ENCODE data around the gene ULK2.
A peak's percentile ranks its signal among the peaks of the same experiment; 100 is the strongest.

DNA sequence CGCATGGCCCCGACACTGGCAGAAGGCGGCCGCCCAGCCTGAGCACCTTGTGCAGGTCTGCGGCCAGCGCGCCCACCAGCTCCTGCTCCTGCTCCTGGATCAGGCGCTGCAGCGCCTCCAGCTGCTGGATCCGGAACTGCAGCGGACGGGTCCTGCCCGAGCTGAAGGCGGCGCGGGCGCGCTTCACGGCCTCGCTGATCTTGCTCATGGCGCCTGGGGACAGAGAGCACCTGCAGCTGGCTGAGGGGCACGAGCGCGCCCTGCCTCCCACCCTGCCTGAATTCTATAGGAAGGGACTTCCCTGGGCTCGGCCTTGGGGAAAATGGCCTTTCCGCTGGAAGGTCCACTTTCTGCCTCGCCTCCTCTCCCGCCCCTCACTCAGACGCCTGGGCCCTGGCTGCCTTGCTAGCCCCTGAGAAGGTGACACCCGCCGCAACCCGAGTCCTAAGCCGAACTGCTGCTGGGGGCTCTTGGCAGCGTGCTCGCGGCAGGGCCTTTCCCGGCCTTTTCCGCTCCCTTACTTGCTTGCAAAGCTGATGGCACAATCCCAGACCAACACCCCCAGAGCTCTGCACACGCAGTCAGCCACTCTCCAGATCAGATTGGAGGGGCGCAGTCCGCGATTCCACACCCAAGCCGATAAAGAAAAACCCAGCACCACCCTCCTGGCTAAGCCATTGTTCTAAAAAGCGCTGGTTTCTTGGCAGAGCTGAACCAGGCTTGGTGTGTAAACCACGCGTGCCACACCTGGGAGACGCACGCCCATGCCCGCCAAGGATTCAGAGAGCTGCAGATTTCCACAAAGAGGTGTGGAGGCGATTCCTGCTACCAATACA, 122.6 kb downstream of the ULK2 start:
- TF ChIP-seq, protein P1, sequence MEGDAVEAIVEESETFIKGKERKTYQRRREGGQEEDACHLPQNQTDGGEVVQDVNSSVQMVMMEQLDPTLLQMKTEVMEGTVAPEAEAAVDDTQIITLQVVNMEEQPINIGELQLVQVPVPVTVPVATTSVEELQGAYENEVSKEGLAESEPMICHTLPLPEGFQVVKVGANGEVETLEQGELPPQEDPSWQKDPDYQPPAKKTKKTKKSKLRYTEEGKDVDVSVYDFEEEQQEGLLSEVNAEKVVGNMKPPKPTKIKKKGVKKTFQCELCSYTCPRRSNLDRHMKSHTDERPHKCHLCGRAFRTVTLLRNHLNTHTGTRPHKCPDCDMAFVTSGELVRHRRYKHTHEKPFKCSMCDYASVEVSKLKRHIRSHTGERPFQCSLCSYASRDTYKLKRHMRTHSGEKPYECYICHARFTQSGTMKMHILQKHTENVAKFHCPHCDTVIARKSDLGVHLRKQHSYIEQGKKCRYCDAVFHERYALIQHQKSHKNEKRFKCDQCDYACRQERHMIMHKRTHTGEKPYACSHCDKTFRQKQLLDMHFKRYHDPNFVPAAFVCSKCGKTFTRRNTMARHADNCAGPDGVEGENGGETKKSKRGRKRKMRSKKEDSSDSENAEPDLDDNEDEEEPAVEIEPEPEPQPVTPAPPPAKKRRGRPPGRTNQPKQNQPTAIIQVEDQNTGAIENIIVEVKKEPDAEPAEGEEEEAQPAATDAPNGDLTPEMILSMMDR (IDR thresholded peaks at IDR 0.05) = peak; percentile 90 to 99 (median 93)
- peak in 1 of 2 donors; percentile 59 for TF ChIP-seq EP300 (IDR thresholded peaks at IDR 0.05)
